ENCODE data around the gene C9orf50.

C9orf50 gene

DNA sequence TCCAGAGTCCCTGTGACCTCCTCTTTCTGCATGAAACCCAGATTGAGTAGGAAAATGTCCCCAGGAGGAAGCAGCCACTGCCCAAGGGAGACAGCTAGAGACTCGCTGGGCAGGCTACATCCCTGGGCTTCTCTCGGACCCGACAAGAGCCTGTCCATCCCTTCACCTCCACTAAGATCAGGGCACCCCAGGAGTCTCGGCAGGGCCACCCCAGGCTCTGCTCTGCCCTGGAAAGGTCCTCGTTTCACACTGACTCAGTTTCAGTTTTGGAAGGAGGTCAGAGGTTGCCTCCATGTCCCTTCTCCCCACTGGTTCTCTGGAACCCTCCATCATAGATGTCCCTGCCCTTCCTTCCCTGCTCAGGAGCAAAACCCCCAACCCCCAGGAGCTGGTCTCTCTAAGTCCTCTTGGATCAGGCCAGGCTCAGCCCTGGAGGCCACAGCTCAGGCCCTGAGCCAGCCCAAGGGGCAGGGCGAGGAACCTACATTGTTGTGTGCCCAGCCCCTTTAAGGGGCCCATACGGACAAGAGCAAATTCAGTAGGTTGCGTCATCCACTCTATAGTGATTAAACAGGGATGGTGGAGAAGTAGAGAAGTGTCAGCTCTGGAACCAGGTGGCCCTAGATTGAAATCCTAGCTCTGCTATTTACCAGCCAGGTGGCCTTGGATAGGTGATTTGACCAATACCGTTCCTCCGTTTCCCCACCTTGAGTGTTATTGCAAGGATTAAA lies 37.4 kb downstream of the C9orf50 start:
- TF ChIP-seq TAF1 (IDR thresholded peaks at IDR 0.05; ENCODE audit: low read depth): no peak
- peak; percentile 76 for TF ChIP-seq CEBPB (IDR thresholded peaks at IDR 0.05)
- no peak for TF ChIP-seq RAD21 (IDR thresholded peaks at IDR 0.05; ENCODE audit: low read depth)

GRCh38 chr9:129582855-129583254 lies 38.0 kb downstream of the C9orf50 start:
- no peak for TF ChIP-seq CREB1 (IDR thresholded peaks at IDR 0.05; ENCODE audit: low read depth)
- no peak for TF ChIP-seq ZBTB7A (IDR thresholded peaks at IDR 0.05; ENCODE audit: low read depth)
- no peak for TF ChIP-seq MAX (IDR thresholded peaks at IDR 0.05)
- no peak for TF ChIP-seq FOXM1 (IDR thresholded peaks at IDR 0.05; ENCODE audit: borderline replicate concordance, low read depth)
- TF ChIP-seq TEAD4 (IDR thresholded peaks at IDR 0.05): no peak
- TF ChIP-seq NFIC (IDR thresholded peaks at IDR 0.05): no peak
- no peak for TF ChIP-seq YY1 (IDR thresholded peaks at IDR 0.05; ENCODE audit: low read depth)
- no peak for TF ChIP-seq TCF12 (IDR thresholded peaks at IDR 0.05; ENCODE audit: low read depth)
- TF ChIP-seq REST (IDR thresholded peaks at IDR 0.05; ENCODE audit: low read depth): no peak
- TF ChIP-seq CEBPB (IDR thresholded peaks at IDR 0.05): no peak
- TF ChIP-seq EP300 (IDR thresholded peaks at IDR 0.05; ENCODE audit: borderline replicate concordance): no peak
- no peak for TF ChIP-seq EGR1 (IDR thresholded peaks at IDR 0.05)
- TF ChIP-seq USF1 (IDR thresholded peaks at IDR 0.05): no peak
- TF ChIP-seq RAD21 (IDR thresholded peaks at IDR 0.05; ENCODE audit: low read depth): no peak
- TF ChIP-seq TAF1 (IDR thresholded peaks at IDR 0.05; ENCODE audit: low read depth): no peak

- TF ChIP-seq USF1 (IDR thresholded peaks at IDR 0.05): no peak
- no peak for TF ChIP-seq MAX (IDR thresholded peaks at IDR 0.05)
- no peak for TF ChIP-seq ZBTB7A (IDR thresholded peaks at IDR 0.05; ENCODE audit: low read depth)
- no peak for TF ChIP-seq TEAD4 (IDR thresholded peaks at IDR 0.05)
- no peak for TF ChIP-seq TAF1 (IDR thresholded peaks at IDR 0.05; ENCODE audit: low read depth)
- no peak for TF ChIP-seq RAD21 (IDR thresholded peaks at IDR 0.05; ENCODE audit: low read depth)
- TF ChIP-seq CEBPB (IDR thresholded peaks at IDR 0.05): no peak
- no peak for TF ChIP-seq YY1 (IDR thresholded peaks at IDR 0.05; ENCODE audit: low read depth)
- no peak for TF ChIP-seq NFIC (IDR thresholded peaks at IDR 0.05)
- TF ChIP-seq EGR1 (IDR thresholded peaks at IDR 0.05): no peak
- TF ChIP-seq REST (IDR thresholded peaks at IDR 0.05; ENCODE audit: low read depth): no peak
- TF ChIP-seq EP300 (IDR thresholded peaks at IDR 0.05; ENCODE audit: borderline replicate concordance): no peak
- no peak for TF ChIP-seq CREB1 (IDR thresholded peaks at IDR 0.05; ENCODE audit: low read depth)
- TF ChIP-seq TCF12 (IDR thresholded peaks at IDR 0.05; ENCODE audit: low read depth): no peak
- no peak for TF ChIP-seq FOXM1 (IDR thresholded peaks at IDR 0.05; ENCODE audit: borderline replicate concordance, low read depth)
These were observed 39.3 kb downstream of the C9orf50 start for GRCh38 chr9:129581505-129582189.

DNA sequence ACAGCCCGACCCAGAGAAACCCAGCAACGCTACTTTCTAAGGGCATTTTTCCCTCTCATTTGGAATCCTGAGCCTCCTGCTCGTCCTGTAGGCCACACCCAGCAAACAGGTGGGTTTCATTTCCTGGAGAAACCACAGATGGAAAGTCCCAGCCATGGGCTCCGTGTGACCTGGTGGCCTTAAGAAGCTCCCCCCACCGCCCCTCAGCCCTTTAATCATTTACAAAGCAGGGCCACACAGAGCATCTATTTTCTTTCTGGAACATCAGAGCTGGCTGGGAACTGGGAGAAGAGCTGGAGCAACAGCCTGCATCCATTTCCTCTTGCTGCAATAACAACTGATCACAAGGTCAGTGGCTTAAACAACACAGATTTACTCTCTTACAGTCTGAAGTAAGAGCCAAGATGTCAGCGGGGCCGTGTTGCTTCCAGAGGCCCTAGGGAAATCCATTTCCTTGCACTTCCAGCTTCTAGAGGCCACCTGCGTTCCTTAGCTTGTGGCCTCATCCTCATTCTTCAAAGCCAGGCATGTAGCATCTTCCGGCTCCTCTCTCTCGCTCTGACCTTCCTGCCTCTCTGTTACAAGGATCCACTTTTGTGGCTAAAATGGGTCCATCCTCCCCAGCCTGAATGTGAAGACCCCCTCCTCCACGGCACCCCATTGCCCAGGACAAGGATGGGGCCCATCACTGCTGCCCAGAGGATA lies 40.5 kb downstream of the C9orf50 start:
- TF ChIP-seq NFIC (IDR thresholded peaks at IDR 0.05) (no peak), ZBTB7A (IDR thresholded peaks at IDR 0.05; ENCODE audit: low read depth) (no peak), YY1 (IDR thresholded peaks at IDR 0.05; ENCODE audit: low read depth) (no peak), TAF1 (IDR thresholded peaks at IDR 0.05; ENCODE audit: low read depth) (no peak), TEAD4 (IDR thresholded peaks at IDR 0.05) (no peak), TCF12 (IDR thresholded peaks at IDR 0.05; ENCODE audit: low read depth) (no peak), EGR1 (IDR thresholded peaks at IDR 0.05) (no peak), FOXM1 (IDR thresholded peaks at IDR 0.05; ENCODE audit: borderline replicate concordance, low read depth) (no peak), CREB1 (IDR thresholded peaks at IDR 0.05; ENCODE audit: low read depth) (no peak), MAX (IDR thresholded peaks at IDR 0.05) (no peak), EP300 (IDR thresholded peaks at IDR 0.05; ENCODE audit: borderline replicate concordance) (no peak), REST (IDR thresholded peaks at IDR 0.05; ENCODE audit: low read depth) (no peak), RAD21 (IDR thresholded peaks at IDR 0.05; ENCODE audit: low read depth) (no peak), USF1 (IDR thresholded peaks at IDR 0.05) (no peak), CEBPB (IDR thresholded peaks at IDR 0.05) (no peak)

All from Ishikawa (cell line).